Testis (tissue), 3 donors: Measurements from ENCODE around the gene NGRN. TPM values are rescaled to one million over a fixed set of nuclear protein-coding genes. Genes with fewer than 3 reads are reported as not detected.
"Not testable (repeated sequence)": the region's sequence is repeated elsewhere in the genome, so short reads cannot be mapped to it uniquely, and the experiment has no call there.

Experiments used
- DNase-seq: peaks from one replicate; pipeline ENCODE4 v3.0.0-alpha.2; 2019
- H3K27ac ChIP-seq, 2 donors: fragments of 200-600 bp; sonication (generic); one replicate each; pipeline ENCODE4 v1.5.1; 2019
- H3K27me3 ChIP-seq: fragments of 200-600 bp; sonication (generic); one replicate; pipeline ENCODE4 v1.5.1; 2019
- H3K36me3 ChIP-seq: fragments of 200-600 bp; sonication (generic); one replicate; pipeline ENCODE4 v1.5.1; 2017; ENCODE audit warnings: low read depth; ENCODE audit errors: missing control alignments
- H3K4me1 ChIP-seq: fragments of 200-600 bp; sonication (generic); one replicate; pipeline ENCODE4 v1.5.1; 2019
- H3K4me3 ChIP-seq, 2 donors: fragments of 200-600 bp; sonication (generic); one replicate each; pipeline ENCODE4 v1.5.1; 2017 to 2019
- H3K9me3 ChIP-seq: fragments of 200-600 bp; sonication (generic); one replicate; pipeline ENCODE4 v1.5.1; 2017
- POLR2A ChIP-seq: fragments of 450-650 bp; IDR thresholded peaks from one replicate; pipeline ENCODE4 v1.6.1; 2017; ENCODE audit warnings: antibody characterized with exemption, mild to moderate bottlenecking, moderate library complexity
- WGBS, 2 donors: methylation state at CpG; one replicate each; pipeline ENCODE4 v1.1.5; 2018; 5-methylcytosine and 5-hydroxymethylcytosine counted together
- intact Hi-C: fragments of 100-400 bp; cut with DNase I; formaldehyde crosslinking; loops from one replicate; pipeline ENCODE4 v1.15.1; 2023; ENCODE audit warnings: low total_unique reads
- polyA plus RNA-seq: library from polyadenylated mRNA; stranded (reverse); fragments of 350-450 nt; fragmentation: Illumina TruSeq; extraction: RNeasy Lipid Tissue Mini Kit (QIAGEN cat#74804); gene quantifications from one replicate; pipeline ENCODE4 v1.2.3, GENCODE V29; 2014; ENCODE audit warnings: low read depth, low replicate concordance; ENCODE audit not compliant: insufficient read depth
- total RNA-seq, 2 donors: library from RNA; depleted of rRNA; stranded (reverse); fragments of >200 nt; gene quantifications; one replicate each; pipeline ENCODE4 v1.2.3, GENCODE V29; 2016
- TF ChIP-seq, protein P1 (sequence below), 3 experiments: fragments of 450-650 bp in 2 of 3; fragments of 200-600 bp in 1 of 3; sonication (generic) in 1 of 3; IDR thresholded peaks; one replicate each; pipeline ENCODE4 v1.5.1; 2016 to 2019; ENCODE audit warnings: antibody characterized with exemption in 3 of 3, mild to moderate bottlenecking in 2 of 3, moderate library complexity in 1 of 3

Gene NGRN
- total and polyA plus RNA-seq, 3 donors from 2014 or later, result 82.9 to 95.6 (median 86.1) TPM

DNA sequence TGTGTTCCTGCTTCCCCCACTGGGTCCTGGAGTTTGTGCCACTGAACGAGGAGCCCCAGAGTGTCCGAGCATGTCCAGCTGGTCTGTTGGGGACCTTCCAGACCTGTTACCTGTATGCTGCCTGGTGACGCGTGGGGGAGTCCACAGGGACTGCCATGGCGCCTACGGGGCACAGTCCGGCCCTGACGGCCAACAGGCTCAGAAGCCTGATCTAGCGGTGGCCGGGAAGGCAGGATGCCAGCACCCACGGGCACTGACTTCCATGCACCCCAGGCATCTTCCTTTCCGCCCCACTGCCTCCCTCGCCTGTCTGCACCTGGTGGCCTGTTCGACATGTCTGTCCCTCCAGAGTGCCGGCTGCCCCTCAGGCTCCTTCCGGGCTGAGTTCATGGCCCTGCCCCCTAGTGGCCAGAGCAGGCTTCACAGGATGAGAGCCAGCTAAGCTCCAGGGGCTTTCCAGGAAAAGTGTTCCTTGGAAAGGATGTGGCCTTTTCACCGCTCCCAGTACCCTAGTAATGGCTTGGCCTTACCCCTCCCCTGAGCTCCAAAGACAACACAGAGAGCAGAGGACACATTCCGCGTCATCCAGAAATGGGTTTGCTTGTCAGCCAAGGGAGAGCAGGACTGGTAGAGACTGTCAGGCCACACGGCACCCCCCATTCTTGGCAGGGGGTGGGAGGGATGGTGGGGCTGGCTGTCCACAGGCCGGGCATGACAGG lies 35.7 kb downstream of the NGRN start:
- H3K36me3 ChIP-seq, result no peaks in the 10 kb centered on the region
- H3K4me1 ChIP-seq, result peaks cover 1% of the 10 kb centered on the region
- H3K9me3 ChIP-seq, result no peaks in the 10 kb centered on the region
- intact Hi-C loops, result no loop called here
- no peak overlapping the region for H3K27ac ChIP-seq
- peak overlapping the region; percentile 22 to 32 for H3K4me3 ChIP-seq
- 37 to 53% methylated on average over 19 to 21 of the region's 21 CpGs for WGBS, 2 donors
- DNase-seq, result peak; percentile 80
- H3K27me3 ChIP-seq, result no peaks in the 10 kb centered on the region
- no peak for TF ChIP-seq POLR2A
- TF ChIP-seq, protein P1, sequence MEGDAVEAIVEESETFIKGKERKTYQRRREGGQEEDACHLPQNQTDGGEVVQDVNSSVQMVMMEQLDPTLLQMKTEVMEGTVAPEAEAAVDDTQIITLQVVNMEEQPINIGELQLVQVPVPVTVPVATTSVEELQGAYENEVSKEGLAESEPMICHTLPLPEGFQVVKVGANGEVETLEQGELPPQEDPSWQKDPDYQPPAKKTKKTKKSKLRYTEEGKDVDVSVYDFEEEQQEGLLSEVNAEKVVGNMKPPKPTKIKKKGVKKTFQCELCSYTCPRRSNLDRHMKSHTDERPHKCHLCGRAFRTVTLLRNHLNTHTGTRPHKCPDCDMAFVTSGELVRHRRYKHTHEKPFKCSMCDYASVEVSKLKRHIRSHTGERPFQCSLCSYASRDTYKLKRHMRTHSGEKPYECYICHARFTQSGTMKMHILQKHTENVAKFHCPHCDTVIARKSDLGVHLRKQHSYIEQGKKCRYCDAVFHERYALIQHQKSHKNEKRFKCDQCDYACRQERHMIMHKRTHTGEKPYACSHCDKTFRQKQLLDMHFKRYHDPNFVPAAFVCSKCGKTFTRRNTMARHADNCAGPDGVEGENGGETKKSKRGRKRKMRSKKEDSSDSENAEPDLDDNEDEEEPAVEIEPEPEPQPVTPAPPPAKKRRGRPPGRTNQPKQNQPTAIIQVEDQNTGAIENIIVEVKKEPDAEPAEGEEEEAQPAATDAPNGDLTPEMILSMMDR (IDR thresholded peaks at IDR 0.05), result peak; percentile 57 to 71 (median 68)

DNA sequence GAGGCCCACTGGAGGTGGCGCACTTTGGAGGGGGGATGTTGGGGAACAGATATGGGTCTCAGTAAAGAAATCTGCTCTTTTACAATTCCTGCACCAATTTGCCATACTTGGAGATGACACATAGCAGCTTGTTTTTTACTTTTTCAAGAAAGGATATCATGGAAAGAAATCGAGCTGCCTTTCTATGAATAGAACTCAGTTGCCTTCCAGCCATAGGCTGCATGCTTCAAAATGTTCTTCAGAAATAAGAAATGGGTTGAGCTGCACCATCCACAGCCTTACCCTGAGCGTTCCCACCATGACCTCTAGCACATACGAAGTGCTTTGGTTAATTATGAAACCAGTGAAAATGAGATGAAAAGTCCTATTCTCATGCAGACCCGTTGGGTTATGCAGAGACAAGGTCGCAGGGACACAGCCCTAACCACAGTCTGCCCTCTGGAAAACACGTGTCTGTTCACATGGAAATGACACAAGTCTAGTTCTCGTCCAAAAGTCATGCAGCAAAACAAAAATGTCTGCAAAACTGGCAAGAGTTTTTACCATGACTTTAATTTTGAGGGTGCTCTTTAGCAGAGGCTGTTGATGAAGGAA lies 36.3 kb downstream of the NGRN start:
- 68 to 73% methylated on average over 8 of the region's 8 CpGs for WGBS, 2 donors
- intact Hi-C loops, result no loop called here
- TF ChIP-seq, protein P1 (IDR thresholded peaks at IDR 0.05), result no peak
- no peak for TF ChIP-seq POLR2A
- H3K9me3 ChIP-seq, result no peaks in the 10 kb centered on the region
- H3K27me3 ChIP-seq, result no peaks in the 10 kb centered on the region
- no peak overlapping the region for H3K4me3 ChIP-seq
- no peak for DNase-seq
- H3K27ac ChIP-seq, result no peak overlapping the region
- no peaks in the 10 kb centered on the region for H3K36me3 ChIP-seq
- peaks cover 4% of the 10 kb centered on the region for H3K4me1 ChIP-seq

DNA sequence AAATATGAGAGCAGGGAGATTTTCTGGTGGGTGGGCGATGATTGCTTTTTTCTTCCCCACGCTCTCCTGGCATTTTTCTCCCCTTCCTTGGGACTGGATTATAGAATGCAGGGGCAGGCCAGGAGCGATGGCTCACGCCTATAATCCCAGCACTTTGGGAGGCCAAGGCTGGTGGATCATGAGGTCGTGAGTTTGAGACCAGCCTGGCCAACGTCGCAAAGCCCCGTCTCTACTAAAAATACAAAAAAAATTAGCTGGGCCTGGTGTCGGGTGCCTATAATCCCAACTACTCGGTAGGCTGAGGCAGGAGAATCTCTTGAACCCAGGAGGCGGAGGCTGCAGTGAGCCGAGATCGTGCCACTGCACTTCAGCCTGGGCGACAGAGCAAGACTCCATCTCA lies 39.9 kb downstream of the NGRN start:
- WGBS, 2 donors, result 87 to 88% methylated on average over 13 to 14 of the region's 14 CpGs
- H3K9me3 ChIP-seq, H3K36me3 ChIP-seq, DNase-seq, H3K4me3 ChIP-seq, intact Hi-C loops, H3K4me1 ChIP-seq, H3K27ac ChIP-seq, H3K27me3 ChIP-seq: not testable (repeated sequence)

DNA sequence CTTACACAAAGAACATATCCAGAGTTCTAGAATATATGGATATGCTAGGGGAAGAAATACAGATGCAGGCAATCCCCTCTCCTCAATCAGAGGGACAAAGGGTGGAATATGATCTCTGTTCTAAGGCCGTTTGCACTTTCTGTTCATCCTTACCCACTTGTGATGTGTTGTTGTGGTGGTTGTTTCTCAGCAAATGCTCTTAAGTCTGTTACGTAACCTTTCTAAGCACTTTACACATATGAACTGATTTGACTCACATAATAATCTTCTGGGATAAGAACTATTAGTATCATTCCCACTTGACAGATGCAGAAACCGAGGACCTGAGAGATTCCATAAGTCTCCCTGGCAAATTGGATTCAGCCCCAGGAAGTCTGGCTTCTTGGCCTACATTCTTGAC lies 40.5 kb downstream of the NGRN start:
- intact Hi-C loops, result no loop called here
- Histone ChIP-seq H3K27ac (no peak overlapping the region), H3K9me3 (no peaks in the 10 kb centered on the region), H3K4me1 (peaks cover 4% of the 10 kb centered on the region), H3K27me3 (no peaks in the 10 kb centered on the region), H3K36me3 (no peaks in the 10 kb centered on the region), H3K4me3 (no peak overlapping the region)
- no peak for TF ChIP-seq POLR2A
- TF ChIP-seq, protein P1 (IDR thresholded peaks at IDR 0.05), result no peak
- 88 to 91% methylated on average over 3 of the region's 3 CpGs for WGBS, 2 donors
- DNase-seq, result no peak

DNA sequence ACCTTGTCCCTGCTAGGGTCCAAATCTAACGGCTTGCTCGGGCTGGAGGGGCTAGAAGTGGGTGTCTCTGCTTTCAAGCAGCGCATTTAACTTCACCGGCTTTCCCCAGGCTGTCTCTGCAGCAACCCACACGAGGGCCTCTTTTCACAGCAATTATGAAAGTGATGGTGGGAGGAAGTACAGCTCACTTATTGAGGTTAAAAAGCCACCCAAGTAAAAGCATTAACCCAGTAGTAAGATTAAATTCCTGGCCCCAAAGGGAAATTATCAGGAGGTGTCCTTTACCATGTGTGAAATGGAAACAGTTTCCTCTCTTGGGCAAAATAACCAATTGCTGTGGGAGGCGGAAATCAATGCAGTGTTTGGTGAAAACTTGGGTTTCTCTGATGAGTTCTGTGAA lies 41.1 kb downstream of the NGRN start:
- no peak overlapping the region for H3K4me3 ChIP-seq
- no peaks in the 10 kb centered on the region for H3K36me3 ChIP-seq
- WGBS, 2 donors, result 51 to 54% methylated on average over 6 of the region's 6 CpGs
- no peak overlapping the region for H3K27ac ChIP-seq
- intact Hi-C loops, result no loop called here
- DNase-seq, result no peak
- no peaks in the 10 kb centered on the region for H3K9me3 ChIP-seq
- TF ChIP-seq, protein P1 (IDR thresholded peaks at IDR 0.05), result no peak
- TF ChIP-seq POLR2A, result no peak
- peaks cover 4% of the 10 kb centered on the region for H3K4me1 ChIP-seq
- H3K27me3 ChIP-seq, result no peaks in the 10 kb centered on the region
